HepG2 (cell line): ENCODE measurements around the gene DNAJC1. TPM values are rescaled to one million over a fixed set of nuclear protein-coding genes. Genes with fewer than 3 reads are reported as not detected.

Experiments used
- ATAC-seq: fragments of 200-7000 bp; cut with Tn5 transposase; 3 replicates; pipeline ENCODE4 v1.9.1; 2020; ENCODE audit warnings: mild to moderate bottlenecking, moderate library complexity
- BruUV-seq: library from RNA; stranded (reverse); fragments of 400-500 nt; replicated peaks from 2 replicates; lab custom pipeline; 2021; lab: Mats Ljungman, UMichigan
- CTCF ChIA-PET: fragments of 300-600 bp; formaldehyde crosslinking; extraction: SDS; loops from one replicate; lab custom pipeline; 2021; ENCODE audit warnings: low total read pairs, inconsistent platforms, low intra/inter-chr PET ratio; lab: Yijun Ruan, JAX
- POLR2A ChIA-PET: fragments of 350-600 bp; sonication (Branson Sonifier 250); formaldehyde crosslinking; loops from one replicate; lab custom pipeline; 2020; ENCODE audit warnings: antibody characterized with exemption, inconsistent platforms; lab: Yijun Ruan, JAX
- DNase-seq: peaks from one replicate; pipeline ENCODE4 v3.0.0-alpha.2; 2015; ENCODE audit warnings: low spot score
- FAIRE-seq: peaks from 3 replicates; lab custom pipeline; 2011; peaks lifted over from hg19 to GRCh38; lab: Jason Lieb, UNC
- H2AFZ ChIP-seq: one replicate; pipeline ENCODE4 v1.6.1; 2011; ENCODE audit warnings: low read length, inconsistent platforms
- H3K27ac ChIP-seq: fragments of 300-600 bp; 3 replicates; pipeline ENCODE4 v1.8.0; 2011; ENCODE audit warnings: mixed run types, mild to moderate bottlenecking, mixed read lengths, low read length, inconsistent platforms; ENCODE audit not compliant: insufficient read depth; ENCODE audit errors: extremely low read length
- H3K27me3 ChIP-seq, 2 experiments: fragments of 200-600 bp in 1 of 2; 2 replicates in 1 of 2; 3 replicates in 1 of 2; pipeline versions ENCODE4 v1.6.0 to v1.8.0; 2011; ENCODE audit warnings: low read length in 2 of 2, mild to moderate bottlenecking in 2 of 2, moderate library complexity in 2 of 2, inconsistent platforms in 1 of 2; ENCODE audit not compliant: insufficient read depth in 2 of 2, control insufficient read depth in 1 of 2
- H3K36me3 ChIP-seq, 2 experiments: fragments of 200-600 bp in 1 of 2; replicated peaks in 1 of 2; 2 replicates in 1 of 2; 3 replicates in 1 of 2; pipeline versions ENCODE4 v1.5.1 to v1.8.0; 2011; ENCODE audit warnings: low read length in 2 of 2, inconsistent platforms in 1 of 2; ENCODE audit not compliant: insufficient read depth in 2 of 2, control insufficient read depth in 1 of 2
- H3K4me1 ChIP-seq: 2 replicates; pipeline ENCODE4 v1.5.1; 2012; ENCODE audit warnings: low read length, inconsistent platforms; ENCODE audit not compliant: insufficient read depth
- H3K4me2 ChIP-seq: 2 replicates; pipeline ENCODE4 v1.6.0; 2011; ENCODE audit warnings: low read depth, low read length, inconsistent platforms
- H3K4me3 ChIP-seq, 3 experiments: fragments of 200-600 bp in 1 of 3; sonication (generic), shearing (Covaris generic) in 1 of 3; replicated peaks in 1 of 3; 2 replicates each; pipeline ENCODE4 v1.5.1; 2011 to 2016; ENCODE audit warnings: low read length in 3 of 3, inconsistent platforms in 2 of 3, low read depth in 2 of 3, mild to moderate bottlenecking in 2 of 3, control low read depth in 1 of 3, mixed read lengths in 1 of 3; ENCODE audit not compliant: insufficient read depth in 1 of 3
- H3K79me2 ChIP-seq: one replicate; pipeline ENCODE4 v1.6.1; 2011; ENCODE audit warnings: low read length, inconsistent platforms; ENCODE audit not compliant: insufficient read depth
- H3K9ac ChIP-seq: 2 replicates; pipeline ENCODE4 v1.6.0; 2011; ENCODE audit warnings: mild to moderate bottlenecking, low read depth, low read length, inconsistent platforms; ENCODE audit not compliant: insufficient read depth
- H3K9me3 ChIP-seq: 2 replicates; pipeline ENCODE4 v1.5.1; 2012; ENCODE audit warnings: mild to moderate bottlenecking, low read length
- H4K20me1 ChIP-seq: 2 replicates; pipeline ENCODE4 v1.6.0; 2011; ENCODE audit warnings: inconsistent platforms, mild to moderate bottlenecking, low read length, moderate library complexity; ENCODE audit not compliant: insufficient read depth
- HBP1 ChIP-seq: IDR thresholded peaks from 2 replicates; pipeline ENCODE4 v1.6.1; 2016; ENCODE audit warnings: low read depth, control low read depth
- NFYB ChIP-seq: sonication (generic); formaldehyde crosslinking; IDR thresholded peaks from 2 replicates; pipeline ENCODE4 v1.4.0; 2020; ENCODE audit warnings: missing genetic modification reagents
- NFYC ChIP-seq: IDR thresholded peaks from 2 replicates; pipeline ENCODE4 v1.6.1; 2016; ENCODE audit warnings: missing genetic modification reagents, missing compliant biosample characterization
- NR2C2 ChIP-seq: sonication (generic); formaldehyde crosslinking; IDR thresholded peaks from 2 replicates; pipeline ENCODE4 v1.4.0; 2020; ENCODE audit warnings: missing genetic modification reagents, mild to moderate bottlenecking, moderate library complexity, borderline replicate concordance
- NR2F1 ChIP-seq, 2 experiments: fragments of 450-650 bp in 1 of 2; formaldehyde crosslinking in 1 of 2; IDR thresholded peaks; 2 replicates each; pipeline versions ENCODE4 v1.5.0 to v1.6.1; 2016 to 2020; ENCODE audit warnings: mild to moderate bottlenecking in 1 of 2, missing compliant biosample characterization in 1 of 2, missing genetic modification reagents in 1 of 2, moderate library complexity in 1 of 2
- NR2F6 ChIP-seq, 2 experiments: IDR thresholded peaks; 2 replicates each; pipeline ENCODE4 v1.6.1; 2016; ENCODE audit warnings: antibody characterized with exemption in 1 of 2, mild to moderate bottlenecking in 1 of 2
- PITX1 ChIP-seq: sonication (generic); formaldehyde crosslinking; IDR thresholded peaks from 2 replicates; pipeline ENCODE4 v1.5.1; 2020; ENCODE audit warnings: mild to moderate bottlenecking, missing genetic modification reagents
- PPARG ChIP-seq: conservative IDR thresholded peaks from 2 replicates; pipeline ENCODE4 v1.6.1; 2016; ENCODE audit warnings: missing biosample characterization, missing genetic modification reagents
- RFX1 ChIP-seq: fragments of 450-650 bp; IDR thresholded peaks from 2 replicates; pipeline ENCODE4 v1.6.1; 2017
- RFX3 ChIP-seq: IDR thresholded peaks from 2 replicates; pipeline ENCODE4 v1.6.1; 2016; ENCODE audit warnings: missing biosample characterization, missing genetic modification reagents
- RORA ChIP-seq: sonication (generic); formaldehyde crosslinking; IDR thresholded peaks from 2 replicates; pipeline ENCODE4 v1.5.0; 2020; ENCODE audit warnings: mild to moderate bottlenecking, missing genetic modification reagents, moderate library complexity
- RXRB ChIP-seq: IDR thresholded peaks from 2 replicates; pipeline ENCODE4 v1.6.1; 2016; ENCODE audit warnings: borderline replicate concordance, missing genetic modification reagents, missing compliant biosample characterization
- SAP130 ChIP-seq: IDR thresholded peaks from 2 replicates; pipeline ENCODE4 v1.6.1; 2016; ENCODE audit warnings: low read depth
- SMAD3 ChIP-seq: sonication (generic); formaldehyde crosslinking; IDR thresholded peaks from 2 replicates; pipeline ENCODE4 v1.4.0; 2020; ENCODE audit warnings: missing genetic modification reagents
- THAP8 ChIP-seq: sonication (generic); formaldehyde crosslinking; IDR thresholded peaks from 2 replicates; pipeline ENCODE4 v1.5.1; 2020; ENCODE audit warnings: missing genetic modification reagents, mild to moderate bottlenecking, borderline replicate concordance
- ZFP36 ChIP-seq: fragments of 150-350 bp; IDR thresholded peaks from 2 replicates; pipeline ENCODE4 v1.6.1; 2018; ENCODE audit warnings: borderline replicate concordance, low read length, low read depth; ENCODE audit not compliant: partially characterized antibody
- ZNF124 ChIP-seq: sonication (generic); formaldehyde crosslinking; IDR thresholded peaks from 2 replicates; pipeline ENCODE4 v1.4.0; 2020; ENCODE audit warnings: missing genetic modification reagents
- ZNF253 ChIP-seq: sonication (generic); formaldehyde crosslinking; IDR thresholded peaks from 2 replicates; pipeline ENCODE4 v1.8.0; 2022; ENCODE audit warnings: mild to moderate bottlenecking, missing genetic modification reagents, borderline replicate concordance
- ZNF275 ChIP-seq: sonication (generic); formaldehyde crosslinking; IDR thresholded peaks from 2 replicates; pipeline ENCODE4 v1.8.0; 2022; ENCODE audit warnings: missing genetic modification reagents, mild to moderate bottlenecking, inconsistent platforms, borderline replicate concordance
- WGBS: methylation state at CpG from one replicate; pipeline ENCODE4 v1.1.6; 2017; ENCODE audit warnings: low lambda C conversion rate; 5-methylcytosine and 5-hydroxymethylcytosine counted together
- in situ Hi-C: cut with HindIII; loops from 2 replicates; pipeline ENCODE4 v1.10.0; 2017; ENCODE audit warnings: low pct_unique_long_range_greater_than_20kb; ENCODE audit not compliant: extremely low pct_ligation_motif_present
- intact Hi-C: fragments of 100-400 bp; cut with micrococcal nuclease; formaldehyde crosslinking; loops from one replicate; pipeline ENCODE4 v1.10.0; 2022; ENCODE audit not compliant: unreplicated experiment
- polyA plus RNA-seq, 8 experiments: library from polyadenylated mRNA; depleted of rRNA in 3 of 8; stranded (reverse) in 7 of 8; unstranded in 1 of 8; fragments of >200 nt; fragmentation: Illumina TruSeq in 4 of 8; extraction: Trizol in 4 of 8; gene quantifications; 2 replicates each; pipeline versions ENCODE4 v1.2.1 to v1.2.3, GENCODE V29; 2011 to 2016; ENCODE audit warnings: low read depth in 4 of 8, missing spikeins in 1 of 8, mixed read lengths in 1 of 8; ENCODE audit not compliant: insufficient read depth in 1 of 8
- total RNA-seq, 5 experiments: library from RNA; depleted of rRNA; stranded (reverse); fragments of >200 nt; fragmentation: Illumina TruSeq; extraction: Trizol; gene quantifications; 2 replicates each; pipeline ENCODE4 v1.2.3, GENCODE V29; 2016; ENCODE audit warnings: low read depth in 1 of 5

DNAJC1 gene
- total and polyA plus RNA-seq, 2 of the 13 experiments (the other 11 are each of a cell fraction or from before 2014, with no cell fraction given) = 9.9 to 16.6 TPM

- TF ChIP-seq ZNF275 (no peak), ZNF124 (CRISPR knock-in tag) (peak; percentile 73; the same call in 1 of the 2 replicates), ZNF253 (CRISPR knock-in tag) (no peak), HBP1 (CRISPR knock-in tag) (no peak; the same call in 1 of the 2 replicates)
- TF ChIP-seq, all 625 proteins: peak for 184
Measured at GRCh38 chr10:22003177-22003963, at the start of gene DNAJC1 (continued).

GRCh38 chr10:22053048-22053447, 49.5 kb upstream of the DNAJC1 start:
- FAIRE-seq (no peak), ATAC-seq (peak; percentile 76), DNase-seq (peak; percentile 49)
- H3K4me3 ChIP-seq = no peak overlapping the region
- H3K9ac ChIP-seq = no peak overlapping the region
- intact Hi-C loops = no loop called here
- H3K9me3 ChIP-seq = peaks cover 7% of the 10 kb centered on the region; the same call in 1 of the 2 replicates
- peak; percentile 65; the same call in 1 of the 2 replicates for TF ChIP-seq RFX1
- no peak for TF ChIP-seq PITX1
- 0 out of 2 replicates have a peak, but pooled peaks have one; percentile 12 for TF ChIP-seq NR2F6 (IDR thresholded peaks at IDR 0.05)
- no peak for TF ChIP-seq NR2F6 (CRISPR knock-in tag; IDR thresholded peaks at IDR 0.05)
- 0 out of 2 replicates have a peak, but pooled peaks have one; percentile 1 for TF ChIP-seq NFYB (CRISPR knock-in tag)
- TF ChIP-seq ZFP36 = no peak
- 0 out of 2 replicates have a peak, but pooled peaks have one; percentile 78 for TF ChIP-seq RORA (CRISPR knock-in tag)
- TF ChIP-seq SAP130 = 0 out of 2 replicates have a peak, but pooled peaks have one; percentile 14
- peak in 1 of 2 experiments; percentile 67; a peak in 2 of 4 replicates for TF ChIP-seq NR2F1 (CRISPR knock-in tag; IDR thresholded peaks at IDR 0.05)
- TF ChIP-seq NFYC (CRISPR knock-in tag) = peak; percentile 37; the same call in 1 of the 2 replicates
- 0 out of 2 replicates have a peak, but pooled peaks have one; percentile 29 for TF ChIP-seq PPARG (CRISPR knock-in tag)
- TF ChIP-seq THAP8 (CRISPR knock-in tag) = no peak
- TF ChIP-seq RFX3 = peak; percentile 73
- TF ChIP-seq NR2C2 (CRISPR knock-in tag) = peak; percentile 69
- peak; percentile 47; the same call in 1 of the 2 replicates for TF ChIP-seq RXRB (CRISPR knock-in tag)
- TF ChIP-seq SMAD3 (CRISPR knock-in tag) = no peak
- no peaks in the 10 kb centered on the region for H3K36me3 ChIP-seq
- H3K4me2 ChIP-seq = peak overlapping the region; percentile 49
- no peaks in the 10 kb centered on the region for H4K20me1 ChIP-seq
- H3K4me1 ChIP-seq = peaks cover 12% of the 10 kb centered on the region
- ChIA-PET POLR2A (no interaction called here), CTCF (no interaction called here)
- no peaks in the 10 kb centered on the region for H3K27me3 ChIP-seq
- H3K27ac ChIP-seq = no peak overlapping the region
- BruUV-seq = no TSS peak
- 27% methylated on average over 5 of the region's 5 CpGs for WGBS
- H2AFZ ChIP-seq = no peak overlapping the region
- in situ Hi-C loops = no loop called here
- no peaks in the 10 kb centered on the region for H3K79me2 ChIP-seq
